HepG2 (cell line): Measurements from ENCODE around the gene BCAS3. TPM values are rescaled to one million over a fixed set of nuclear protein-coding genes. Genes with fewer than 3 reads are reported as not detected.
"Not testable (repeated sequence)": the region's sequence is repeated elsewhere in the genome, so short reads cannot be mapped to it uniquely, and the experiment has no call there.

Experiments used
- ATAC-seq: fragments of 200-7000 bp; cut with Tn5 transposase; 3 replicates; pipeline ENCODE4 v1.9.1; 2020; ENCODE audit warnings: mild to moderate bottlenecking, moderate library complexity
- BruUV-seq: library from RNA; stranded (reverse); fragments of 400-500 nt; replicated peaks from 2 replicates; lab custom pipeline; 2021; lab: Mats Ljungman, UMichigan
- CTCF ChIA-PET: fragments of 300-600 bp; formaldehyde crosslinking; extraction: SDS; loops from one replicate; lab custom pipeline; 2021; ENCODE audit warnings: low total read pairs, inconsistent platforms, low intra/inter-chr PET ratio; lab: Yijun Ruan, JAX
- POLR2A ChIA-PET: fragments of 350-600 bp; sonication (Branson Sonifier 250); formaldehyde crosslinking; loops from one replicate; lab custom pipeline; 2020; ENCODE audit warnings: antibody characterized with exemption, inconsistent platforms; lab: Yijun Ruan, JAX
- DNase-seq: peaks from one replicate; pipeline ENCODE4 v3.0.0-alpha.2; 2015; ENCODE audit warnings: low spot score
- FAIRE-seq: peaks from 3 replicates; lab custom pipeline; 2011; peaks lifted over from hg19 to GRCh38; lab: Jason Lieb, UNC
- H2AFZ ChIP-seq: one replicate; pipeline ENCODE4 v1.6.1; 2011; ENCODE audit warnings: low read length, inconsistent platforms
- H3K27ac ChIP-seq: fragments of 300-600 bp; 3 replicates; pipeline ENCODE4 v1.8.0; 2011; ENCODE audit warnings: mixed run types, mild to moderate bottlenecking, mixed read lengths, low read length, inconsistent platforms; ENCODE audit not compliant: insufficient read depth; ENCODE audit errors: extremely low read length
- H3K27me3 ChIP-seq, 2 experiments: fragments of 200-600 bp in 1 of 2; 2 replicates in 1 of 2; 3 replicates in 1 of 2; pipeline versions ENCODE4 v1.6.0 to v1.8.0; 2011; ENCODE audit warnings: low read length in 2 of 2, mild to moderate bottlenecking in 2 of 2, moderate library complexity in 2 of 2, inconsistent platforms in 1 of 2; ENCODE audit not compliant: insufficient read depth in 2 of 2, control insufficient read depth in 1 of 2
- H3K36me3 ChIP-seq, 2 experiments: fragments of 200-600 bp in 1 of 2; replicated peaks in 1 of 2; 2 replicates in 1 of 2; 3 replicates in 1 of 2; pipeline versions ENCODE4 v1.5.1 to v1.8.0; 2011; ENCODE audit warnings: low read length in 2 of 2, inconsistent platforms in 1 of 2; ENCODE audit not compliant: insufficient read depth in 2 of 2, control insufficient read depth in 1 of 2
- H3K4me1 ChIP-seq: 2 replicates; pipeline ENCODE4 v1.5.1; 2012; ENCODE audit warnings: low read length, inconsistent platforms; ENCODE audit not compliant: insufficient read depth
- H3K4me2 ChIP-seq: 2 replicates; pipeline ENCODE4 v1.6.0; 2011; ENCODE audit warnings: low read depth, low read length, inconsistent platforms
- H3K4me3 ChIP-seq, 3 experiments: fragments of 200-600 bp in 1 of 3; sonication (generic), shearing (Covaris generic) in 1 of 3; replicated peaks in 1 of 3; 2 replicates each; pipeline ENCODE4 v1.5.1; 2011 to 2016; ENCODE audit warnings: low read length in 3 of 3, inconsistent platforms in 2 of 3, low read depth in 2 of 3, mild to moderate bottlenecking in 2 of 3, control low read depth in 1 of 3, mixed read lengths in 1 of 3; ENCODE audit not compliant: insufficient read depth in 1 of 3
- H3K79me2 ChIP-seq: one replicate; pipeline ENCODE4 v1.6.1; 2011; ENCODE audit warnings: low read length, inconsistent platforms; ENCODE audit not compliant: insufficient read depth
- H3K9ac ChIP-seq: 2 replicates; pipeline ENCODE4 v1.6.0; 2011; ENCODE audit warnings: mild to moderate bottlenecking, low read depth, low read length, inconsistent platforms; ENCODE audit not compliant: insufficient read depth
- H3K9me3 ChIP-seq: 2 replicates; pipeline ENCODE4 v1.5.1; 2012; ENCODE audit warnings: mild to moderate bottlenecking, low read length
- H4K20me1 ChIP-seq: 2 replicates; pipeline ENCODE4 v1.6.0; 2011; ENCODE audit warnings: inconsistent platforms, mild to moderate bottlenecking, low read length, moderate library complexity; ENCODE audit not compliant: insufficient read depth
- FOXA1 ChIP-seq, 2 experiments: fragments of 450-650 bp in 1 of 2; sonication (generic) in 1 of 2; formaldehyde crosslinking in 1 of 2; IDR thresholded peaks; 2 replicates each; pipeline versions ENCODE4 v1.4.0 to v1.6.1; 2016 to 2020; ENCODE audit warnings: missing genetic modification reagents in 1 of 2
- GABPB1 ChIP-seq: IDR thresholded peaks from 2 replicates; pipeline ENCODE4 v1.6.1; 2016; ENCODE audit warnings: mild to moderate bottlenecking, missing genetic modification reagents, moderate library complexity, missing compliant biosample characterization
- HOXA3 ChIP-seq: sonication (generic); formaldehyde crosslinking; IDR thresholded peaks from 2 replicates; pipeline ENCODE4 v1.5.0; 2020; ENCODE audit warnings: missing genetic modification reagents
- SALL1 ChIP-seq: sonication (generic); formaldehyde crosslinking; IDR thresholded peaks from 2 replicates; pipeline ENCODE4 v1.8.0; 2022; ENCODE audit warnings: mild to moderate bottlenecking, missing genetic modification reagents
- TAF1 ChIP-seq: sonication (generic); formaldehyde crosslinking; IDR thresholded peaks from 2 replicates; pipeline ENCODE4 v1.4.0; 2020; ENCODE audit warnings: missing genetic modification reagents
- YY1 ChIP-seq: IDR thresholded peaks from 2 replicates; pipeline ENCODE4 v1.6.1; 2011; ENCODE audit warnings: low read length, low read depth, moderate library complexity, mild to moderate bottlenecking; ENCODE audit not compliant: insufficient read depth, insufficient replicate concordance
- ZNF350 ChIP-seq: sonication (generic); formaldehyde crosslinking; IDR thresholded peaks from 2 replicates; pipeline ENCODE4 v1.4.0; 2020; ENCODE audit warnings: mild to moderate bottlenecking, low read depth, missing genetic modification reagents, borderline replicate concordance
- WGBS: methylation state at CpG from one replicate; pipeline ENCODE4 v1.1.6; 2017; ENCODE audit warnings: low lambda C conversion rate; 5-methylcytosine and 5-hydroxymethylcytosine counted together
- in situ Hi-C: cut with HindIII; loops from 2 replicates; pipeline ENCODE4 v1.10.0; 2017; ENCODE audit warnings: low pct_unique_long_range_greater_than_20kb; ENCODE audit not compliant: extremely low pct_ligation_motif_present
- intact Hi-C: fragments of 100-400 bp; cut with micrococcal nuclease; formaldehyde crosslinking; loops from one replicate; pipeline ENCODE4 v1.10.0; 2022; ENCODE audit not compliant: unreplicated experiment
- polyA plus RNA-seq, 8 experiments: library from polyadenylated mRNA; depleted of rRNA in 3 of 8; stranded (reverse) in 7 of 8; unstranded in 1 of 8; fragments of >200 nt; fragmentation: Illumina TruSeq in 4 of 8; extraction: Trizol in 4 of 8; gene quantifications; 2 replicates each; pipeline versions ENCODE4 v1.2.1 to v1.2.3, GENCODE V29; 2011 to 2016; ENCODE audit warnings: low read depth in 4 of 8, missing spikeins in 1 of 8, mixed read lengths in 1 of 8; ENCODE audit not compliant: insufficient read depth in 1 of 8
- total RNA-seq, 5 experiments: library from RNA; depleted of rRNA; stranded (reverse); fragments of >200 nt; fragmentation: Illumina TruSeq; extraction: Trizol; gene quantifications; 2 replicates each; pipeline ENCODE4 v1.2.3, GENCODE V29; 2016; ENCODE audit warnings: low read depth in 1 of 5
- TF ChIP-seq, protein P1 (sequence below): sonication (generic); formaldehyde crosslinking; IDR thresholded peaks from 2 replicates; pipeline ENCODE4 v1.4.0; 2020; ENCODE audit warnings: missing genetic modification reagents, borderline replicate concordance
- TF ChIP-seq, protein P2 (sequence below): sonication (generic); formaldehyde crosslinking; IDR thresholded peaks from 2 replicates; pipeline ENCODE4 v1.5.1; 2020; ENCODE audit warnings: mild to moderate bottlenecking, missing genetic modification reagents, moderate library complexity
- TF ChIP-seq, protein P3 (sequence below): sonication (generic); formaldehyde crosslinking; IDR thresholded peaks from 2 replicates; pipeline ENCODE4 v1.5.0; 2020; ENCODE audit warnings: mild to moderate bottlenecking, missing genetic modification reagents, borderline replicate concordance

The BCAS3 gene
- total and polyA plus RNA-seq, 2 of the 13 experiments (the other 11 are each of a cell fraction or from before 2014, with no cell fraction given) = 10.7 to 11.2 TPM

DNA sequence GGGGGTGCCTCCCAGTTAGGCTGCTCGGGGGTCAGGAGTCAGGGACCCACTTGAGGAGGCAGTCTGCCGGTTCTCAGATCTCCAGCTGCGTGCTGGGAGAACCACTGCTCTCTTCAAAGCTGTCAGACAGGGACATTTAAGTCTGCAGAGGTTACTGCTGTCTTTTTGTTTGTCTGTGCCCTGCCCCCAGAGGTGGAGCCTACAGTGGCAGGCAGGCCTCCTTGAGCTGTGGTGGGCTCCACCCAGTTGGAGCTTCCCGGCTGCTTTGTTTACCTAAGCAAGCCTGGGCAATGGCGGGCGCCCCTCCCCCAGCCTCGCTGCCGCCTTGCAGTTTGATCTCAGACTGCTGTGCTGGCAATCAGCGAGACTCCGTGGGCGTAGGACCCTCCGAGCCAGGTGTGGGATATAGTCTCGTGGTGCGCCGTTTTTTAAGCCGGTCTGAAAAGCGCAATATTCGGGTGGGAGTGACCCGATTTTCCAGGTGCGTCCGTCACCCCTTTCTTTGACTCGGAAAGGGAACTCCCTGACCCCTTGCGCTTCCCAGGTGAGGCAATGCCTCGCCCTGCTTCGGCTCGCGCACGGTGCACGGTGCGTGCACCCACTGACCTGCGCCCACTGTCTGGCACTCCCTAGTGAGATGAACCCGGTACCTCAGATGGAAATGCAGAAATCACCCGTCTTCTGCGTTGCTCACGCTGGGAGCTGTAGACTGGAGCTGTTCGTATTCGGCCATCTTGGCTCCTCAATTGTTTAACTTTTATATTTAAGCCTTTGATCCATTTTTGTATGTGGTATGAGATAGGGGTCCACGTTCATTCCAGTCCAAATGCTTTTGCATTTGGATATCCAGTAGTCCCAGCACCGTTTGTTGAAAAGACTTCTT, 209.3 kb downstream of the BCAS3 start:
- H3K79me2 ChIP-seq; H3K4me1 ChIP-seq; H3K36me3 ChIP-seq; intact Hi-C loops; H3K27me3 ChIP-seq; CTCF ChIA-PET; FAIRE-seq; H3K9me3 ChIP-seq; in situ Hi-C loops; POLR2A ChIA-PET; H4K20me1 ChIP-seq; ATAC-seq; DNase-seq; TF ChIP-seq FOXA1 (IDR thresholded peaks at IDR 0.05): not testable (repeated sequence)
- Histone ChIP-seq H3K4me3 (peak overlapping the region; percentile 6 to 55 (median 39); a peak in 5 of 6 replicates), H3K4me2 (peak overlapping the region; percentile 44), H2AFZ (peak overlapping the region; percentile 18), H3K27ac (peak overlapping the region; percentile 48), H3K9ac (peak overlapping the region; percentile 46)
- TF ChIP-seq YY1 (peak; percentile 40), ZNF350 (CRISPR knock-in tag) (peak; percentile 43; the same call in 1 of the 2 replicates), TAF1 (peak; percentile 53; the same call in 1 of the 2 replicates), SALL1 (peak; percentile 40; the same call in 1 of the 2 replicates), GABPB1 (CRISPR knock-in tag) (0 out of 2 replicates have a peak, but pooled peaks have one; percentile 19), FOXA1 (CRISPR knock-in tag; IDR thresholded peaks at IDR 0.05) (peak; percentile 32; the same call in 1 of the 2 replicates), HOXA3 (CRISPR knock-in tag) (peak; percentile 26; the same call in 1 of the 2 replicates)
- TF ChIP-seq, protein P1, sequence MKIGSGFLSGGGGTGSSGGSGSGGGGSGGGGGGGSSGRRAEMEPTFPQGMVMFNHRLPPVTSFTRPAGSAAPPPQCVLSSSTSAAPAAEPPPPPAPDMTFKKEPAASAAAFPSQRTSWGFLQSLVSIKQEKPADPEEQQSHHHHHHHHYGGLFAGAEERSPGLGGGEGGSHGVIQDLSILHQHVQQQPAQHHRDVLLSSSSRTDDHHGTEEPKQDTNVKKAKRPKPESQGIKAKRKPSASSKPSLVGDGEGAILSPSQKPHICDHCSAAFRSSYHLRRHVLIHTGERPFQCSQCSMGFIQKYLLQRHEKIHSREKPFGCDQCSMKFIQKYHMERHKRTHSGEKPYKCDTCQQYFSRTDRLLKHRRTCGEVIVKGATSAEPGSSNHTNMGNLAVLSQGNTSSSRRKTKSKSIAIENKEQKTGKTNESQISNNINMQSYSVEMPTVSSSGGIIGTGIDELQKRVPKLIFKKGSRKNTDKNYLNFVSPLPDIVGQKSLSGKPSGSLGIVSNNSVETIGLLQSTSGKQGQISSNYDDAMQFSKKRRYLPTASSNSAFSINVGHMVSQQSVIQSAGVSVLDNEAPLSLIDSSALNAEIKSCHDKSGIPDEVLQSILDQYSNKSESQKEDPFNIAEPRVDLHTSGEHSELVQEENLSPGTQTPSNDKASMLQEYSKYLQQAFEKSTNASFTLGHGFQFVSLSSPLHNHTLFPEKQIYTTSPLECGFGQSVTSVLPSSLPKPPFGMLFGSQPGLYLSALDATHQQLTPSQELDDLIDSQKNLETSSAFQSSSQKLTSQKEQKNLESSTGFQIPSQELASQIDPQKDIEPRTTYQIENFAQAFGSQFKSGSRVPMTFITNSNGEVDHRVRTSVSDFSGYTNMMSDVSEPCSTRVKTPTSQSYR (CRISPR knock-in tag) = peak; percentile 25
- TF ChIP-seq, protein P2, sequence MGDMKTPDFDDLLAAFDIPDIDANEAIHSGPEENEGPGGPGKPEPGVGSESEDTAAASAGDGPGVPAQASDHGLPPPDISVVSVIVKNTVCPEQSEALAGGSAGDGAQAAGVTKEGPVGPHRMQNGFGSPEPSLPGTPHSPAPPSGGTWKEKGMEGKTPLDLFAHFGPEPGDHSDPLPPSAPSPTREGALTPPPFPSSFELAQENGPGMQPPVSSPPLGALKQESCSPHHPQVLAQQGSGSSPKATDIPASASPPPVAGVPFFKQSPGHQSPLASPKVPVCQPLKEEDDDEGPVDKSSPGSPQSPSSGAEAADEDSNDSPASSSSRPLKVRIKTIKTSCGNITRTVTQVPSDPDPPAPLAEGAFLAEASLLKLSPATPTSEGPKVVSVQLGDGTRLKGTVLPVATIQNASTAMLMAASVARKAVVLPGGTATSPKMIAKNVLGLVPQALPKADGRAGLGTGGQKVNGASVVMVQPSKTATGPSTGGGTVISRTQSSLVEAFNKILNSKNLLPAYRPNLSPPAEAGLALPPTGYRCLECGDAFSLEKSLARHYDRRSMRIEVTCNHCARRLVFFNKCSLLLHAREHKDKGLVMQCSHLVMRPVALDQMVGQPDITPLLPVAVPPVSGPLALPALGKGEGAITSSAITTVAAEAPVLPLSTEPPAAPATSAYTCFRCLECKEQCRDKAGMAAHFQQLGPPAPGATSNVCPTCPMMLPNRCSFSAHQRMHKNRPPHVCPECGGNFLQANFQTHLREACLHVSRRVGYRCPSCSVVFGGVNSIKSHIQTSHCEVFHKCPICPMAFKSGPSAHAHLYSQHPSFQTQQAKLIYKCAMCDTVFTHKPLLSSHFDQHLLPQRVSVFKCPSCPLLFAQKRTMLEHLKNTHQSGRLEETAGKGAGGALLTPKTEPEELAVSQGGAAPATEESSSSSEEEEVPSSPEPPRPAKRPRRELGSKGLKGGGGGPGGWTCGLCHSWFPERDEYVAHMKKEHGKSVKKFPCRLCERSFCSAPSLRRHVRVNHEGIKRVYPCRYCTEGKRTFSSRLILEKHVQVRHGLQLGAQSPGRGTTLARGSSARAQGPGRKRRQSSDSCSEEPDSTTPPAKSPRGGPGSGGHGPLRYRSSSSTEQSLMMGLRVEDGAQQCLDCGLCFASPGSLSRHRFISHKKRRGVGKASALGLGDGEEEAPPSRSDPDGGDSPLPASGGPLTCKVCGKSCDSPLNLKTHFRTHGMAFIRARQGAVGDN (CRISPR knock-in tag) = peak; percentile 57
- TF ChIP-seq, protein P3, sequence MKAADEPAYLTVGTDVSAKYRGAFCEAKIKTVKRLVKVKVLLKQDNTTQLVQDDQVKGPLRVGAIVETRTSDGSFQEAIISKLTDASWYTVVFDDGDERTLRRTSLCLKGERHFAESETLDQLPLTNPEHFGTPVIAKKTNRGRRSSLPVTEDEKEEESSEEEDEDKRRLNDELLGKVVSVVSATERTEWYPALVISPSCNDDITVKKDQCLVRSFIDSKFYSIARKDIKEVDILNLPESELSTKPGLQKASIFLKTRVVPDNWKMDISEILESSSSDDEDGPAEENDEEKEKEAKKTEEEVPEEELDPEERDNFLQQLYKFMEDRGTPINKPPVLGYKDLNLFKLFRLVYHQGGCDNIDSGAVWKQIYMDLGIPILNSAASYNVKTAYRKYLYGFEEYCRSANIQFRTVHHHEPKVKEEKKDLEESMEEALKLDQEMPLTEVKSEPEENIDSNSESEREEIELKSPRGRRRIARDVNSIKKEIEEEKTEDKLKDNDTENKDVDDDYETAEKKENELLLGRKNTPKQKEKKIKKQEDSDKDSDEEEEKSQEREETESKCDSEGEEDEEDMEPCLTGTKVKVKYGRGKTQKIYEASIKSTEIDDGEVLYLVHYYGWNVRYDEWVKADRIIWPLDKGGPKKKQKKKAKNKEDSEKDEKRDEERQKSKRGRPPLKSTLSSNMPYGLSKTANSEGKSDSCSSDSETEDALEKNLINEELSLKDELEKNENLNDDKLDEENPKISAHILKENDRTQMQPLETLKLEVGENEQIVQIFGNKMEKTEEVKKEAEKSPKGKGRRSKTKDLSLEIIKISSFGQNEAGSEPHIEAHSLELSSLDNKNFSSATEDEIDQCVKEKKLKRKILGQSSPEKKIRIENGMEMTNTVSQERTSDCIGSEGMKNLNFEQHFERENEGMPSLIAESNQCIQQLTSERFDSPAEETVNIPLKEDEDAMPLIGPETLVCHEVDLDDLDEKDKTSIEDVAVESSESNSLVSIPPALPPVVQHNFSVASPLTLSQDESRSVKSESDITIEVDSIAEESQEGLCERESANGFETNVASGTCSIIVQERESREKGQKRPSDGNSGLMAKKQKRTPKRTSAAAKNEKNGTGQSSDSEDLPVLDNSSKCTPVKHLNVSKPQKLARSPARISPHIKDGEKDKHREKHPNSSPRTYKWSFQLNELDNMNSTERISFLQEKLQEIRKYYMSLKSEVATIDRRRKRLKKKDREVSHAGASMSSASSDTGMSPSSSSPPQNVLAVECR (CRISPR knock-in tag) = peak; percentile 18; the same call in 1 of the 2 replicates
- BruUV-seq = TSS peak; percentile 76
- 54% methylated on average over 13 of the region's 39 CpGs for WGBS
